Measurements from ENCODE around the gene TSPAN3. TPM values are rescaled to one million over a fixed set of nuclear protein-coding genes. Genes with fewer than 3 reads are reported as not detected.

The TSPAN3 gene
- total and polyA plus RNA-seq, 5 experiments from 2014 or later = 36.6 to 120 (median 87.9) TPM

DNA sequence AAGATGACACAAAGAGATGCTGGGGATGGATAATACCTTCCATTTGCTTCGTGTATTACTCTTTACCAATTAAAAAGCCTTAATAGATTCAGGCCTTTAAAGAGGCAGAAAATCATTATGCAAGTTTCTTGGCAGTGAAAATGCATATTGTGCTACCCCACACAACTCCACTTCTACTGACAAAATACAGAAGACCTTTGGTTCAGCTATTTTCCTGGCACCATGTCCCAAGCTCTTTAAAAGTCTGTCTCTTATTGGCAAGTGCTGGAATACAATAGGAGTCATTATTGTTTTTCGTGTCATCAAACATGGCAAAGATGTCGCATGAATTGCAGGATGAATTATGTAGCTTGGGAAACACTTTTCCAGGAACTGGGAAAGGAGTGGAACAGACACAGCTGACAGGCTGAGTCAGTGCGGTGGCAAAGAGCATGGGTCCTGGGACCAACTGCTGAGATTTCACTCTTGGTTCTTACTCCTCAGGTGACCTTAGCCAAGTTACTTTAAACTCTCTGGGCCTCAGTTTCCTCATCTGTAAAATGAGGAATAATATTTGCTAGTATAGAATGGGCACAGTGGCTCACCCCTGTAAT is 5.5 kb upstream of the TSPAN3 start:
- Mint-ChIP-seq H3K27me3 (peaks cover 0 to 2% (median 0%) of the 10 kb centered on the region in 5 donors), H3K4me1 (peaks cover 4 to 11% (median 9%) of the 10 kb centered on the region in 4 donors), H3K27ac (no peak overlapping the region), H3K36me3 (no peaks in the 10 kb centered on the region), H3K4me3 (no peak overlapping the region), H3K9me3 (no peaks in the 10 kb centered on the region)
- POLR2A ChIA-PET = no interaction called here
- ATAC-seq (no peak), DNase-seq (no peak)

GRCh38 chr15:77075528-77075927 is 4.6 kb upstream of the TSPAN3 start:
- Mint-ChIP-seq H3K4me3 (no peak overlapping the region), H3K36me3 (no peaks in the 10 kb centered on the region), H3K4me1 (peaks cover 5 to 13% (median 12%) of the 10 kb centered on the region in 4 donors), H3K9me3 (no peaks in the 10 kb centered on the region), H3K27me3 (peaks cover 0 to 2% (median 0%) of the 10 kb centered on the region in 5 donors), H3K27ac (no peak overlapping the region)
- POLR2A ChIA-PET = no interaction called here
- ATAC-seq = no peak
- no peak for DNase-seq

GRCh38 chr15:77074350-77074749 is 3.4 kb upstream of the TSPAN3 start:
- Mint-ChIP-seq H3K9me3 (no peaks in the 10 kb centered on the region), H3K36me3 (no peaks in the 10 kb centered on the region), H3K27ac (no peak overlapping the region), H3K4me1 (peaks cover 11 to 22% (median 21%) of the 10 kb centered on the region in 4 donors), H3K4me3 (no peak overlapping the region), H3K27me3 (peaks cover 0 to 2% (median 0%) of the 10 kb centered on the region in 5 donors)
- ATAC-seq (no peak), DNase-seq (no peak)
- POLR2A ChIA-PET = no interaction called here

GRCh38 chr15:77071305-77072223 is 655 bp upstream of the TSPAN3 start:
- POLR2A ChIA-PET = interaction anchor here (0.6 to 1.2 kb wide), 8 partner anchors 9 to 405 kb away, joined by 3 to 6 read pairs (median 4); partner anchors contain the start of gene HMG20A
- no peak for ATAC-seq
- H3K4me3 Mint-ChIP-seq = peak overlapping the region; percentile 70 to 92 (median 80)
- H3K27ac Mint-ChIP-seq = peak overlapping the region; percentile 68 to 94 (median 88)
- H3K4me1 Mint-ChIP-seq = peaks cover 21 to 47% (median 43%) of the 10 kb centered on the region in 4 donors
- no peaks in the 10 kb centered on the region for H3K36me3 Mint-ChIP-seq
- no peak for DNase-seq
- no peaks in the 10 kb centered on the region for H3K9me3 Mint-ChIP-seq
- no peaks in the 10 kb centered on the region for H3K27me3 Mint-ChIP-seq

GRCh38 chr15:77070180-77070494 is 772 bp downstream of the TSPAN3 start:
- Mint-ChIP-seq H3K27me3 (no peaks in the 10 kb centered on the region), H3K9me3 (no peaks in the 10 kb centered on the region), H3K36me3 (no peaks in the 10 kb centered on the region), H3K4me3 (peak overlapping the region; percentile 74 to 93 (median 81)), H3K4me1 (peaks cover 23 to 54% (median 47%) of the 10 kb centered on the region in 4 donors), H3K27ac (peak overlapping the region; percentile 37 to 91 (median 82))
- DNase-seq (peak in 1 of 10 donors; percentile 38), ATAC-seq (no peak)
- POLR2A ChIA-PET = no interaction called here

DNA sequence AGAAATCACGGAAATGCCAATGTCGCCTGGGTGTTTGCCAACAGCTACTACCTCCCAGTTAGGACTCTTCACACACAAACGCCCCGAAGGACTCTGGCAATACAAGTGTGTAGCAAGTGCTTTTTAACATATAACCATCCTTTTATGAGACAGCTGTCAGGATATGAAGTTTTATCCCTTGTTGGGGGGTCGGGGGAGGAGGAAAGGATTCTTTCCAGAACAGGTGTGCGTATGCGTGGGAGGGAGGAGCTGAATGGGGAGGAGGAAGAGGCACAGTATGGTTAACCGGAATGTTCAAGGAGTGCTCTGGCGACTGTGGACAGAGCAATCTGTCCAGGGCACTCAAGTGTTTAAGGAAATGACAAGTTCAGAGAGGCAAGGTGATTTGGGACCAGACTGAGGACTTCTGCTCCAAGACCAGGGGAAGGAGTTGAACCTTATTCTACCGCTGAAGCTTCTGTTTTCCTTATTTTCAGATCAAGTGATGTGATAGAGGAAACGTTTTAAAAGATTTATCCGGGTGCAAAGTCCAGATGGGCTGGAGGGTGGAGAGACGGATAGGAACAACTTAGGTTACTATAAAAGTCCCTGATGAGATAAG is 1.3 kb downstream of the TSPAN3 start:
- POLR2A ChIA-PET = interaction anchor here (0.6 kb wide), 1 partner anchor 74 kb away, joined by 3 read pairs; no protein-coding TSS in a partner anchor
- peaks cover 25 to 59% (median 51%) of the 10 kb centered on the region in 4 donors for H3K4me1 Mint-ChIP-seq
- no peak for DNase-seq
- H3K27me3 Mint-ChIP-seq = no peaks in the 10 kb centered on the region
- no peak for ATAC-seq
- no peaks in the 10 kb centered on the region for H3K36me3 Mint-ChIP-seq
- H3K27ac Mint-ChIP-seq = peak overlapping the region; percentile 37 to 91 (median 82)
- no peaks in the 10 kb centered on the region for H3K9me3 Mint-ChIP-seq
- peak overlapping the region; percentile 74 to 93 (median 81) for H3K4me3 Mint-ChIP-seq

DNA sequence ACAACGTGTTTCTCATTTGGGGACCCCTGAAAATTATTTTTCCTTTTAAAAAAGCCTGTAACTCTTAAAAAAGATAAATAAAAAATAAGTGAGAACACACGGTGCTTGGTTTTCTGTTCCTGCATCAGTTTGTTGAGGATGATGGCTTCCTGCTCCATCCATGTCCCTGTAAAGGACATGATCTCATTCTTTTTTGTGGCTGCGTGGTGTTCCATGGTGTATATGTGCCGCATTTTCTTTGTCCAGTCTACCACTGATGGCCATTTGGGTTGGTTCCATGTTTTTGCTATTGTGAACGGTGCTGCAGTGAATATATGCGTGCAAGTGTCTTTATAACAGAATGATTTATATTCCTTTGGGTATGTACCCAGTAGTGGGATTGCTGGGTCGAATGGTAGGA is 2.3 kb downstream of the TSPAN3 start:
- Mint-ChIP-seq H3K27ac (peak overlapping the region in 2 of 10 donors; percentile 6 to 68), H3K4me1 (peaks cover 25 to 69% (median 57%) of the 10 kb centered on the region in 4 donors)
- POLR2A ChIA-PET = interaction anchor here (0.6 kb wide), 1 partner anchor 164 kb away, joined by 3 read pairs; no protein-coding TSS in a partner anchor

DNA sequence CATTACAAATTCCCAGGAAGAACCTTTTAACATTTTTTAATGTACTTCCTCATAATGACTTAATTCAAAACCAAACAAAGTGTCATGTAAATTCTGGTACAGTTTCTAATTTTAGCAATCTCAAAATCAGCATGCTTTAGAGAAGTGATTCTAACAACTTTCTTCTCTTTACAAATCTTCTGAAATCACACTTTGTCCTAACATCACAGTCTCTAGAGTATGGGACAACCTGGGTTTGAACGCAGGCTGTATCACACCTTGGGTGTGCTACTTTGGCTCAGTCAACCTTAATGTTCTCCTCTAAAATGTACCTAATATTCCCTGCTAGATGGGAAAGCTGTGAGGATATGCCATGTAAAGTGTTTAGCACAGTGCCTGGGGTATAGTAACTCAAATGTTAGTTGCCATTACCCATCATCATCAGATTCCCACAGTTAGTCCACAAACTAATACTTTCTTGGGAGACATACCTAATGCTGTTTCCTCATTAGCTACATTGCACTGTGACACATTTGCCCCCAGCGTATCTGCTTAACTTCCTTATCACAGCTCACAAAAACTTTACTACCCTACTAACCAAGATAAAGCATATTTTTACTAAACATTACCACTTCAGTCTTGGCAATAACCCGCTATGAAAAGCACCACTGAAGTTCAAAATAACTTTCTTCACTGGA is 3.1 kb downstream of the TSPAN3 start:
- ATAC-seq (no peak), DNase-seq (no peak)
- H3K27me3 Mint-ChIP-seq = no peaks in the 10 kb centered on the region
- H3K9me3 Mint-ChIP-seq = no peaks in the 10 kb centered on the region
- no peaks in the 10 kb centered on the region for H3K36me3 Mint-ChIP-seq
- H3K4me3 Mint-ChIP-seq = peak overlapping the region in 3 of 10 donors; percentile 2 to 50 (median 6)
- peak overlapping the region in 3 of 10 donors; percentile 4 to 54 (median 12) for H3K27ac Mint-ChIP-seq
- H3K4me1 Mint-ChIP-seq = peaks cover 25 to 74% (median 57%) of the 10 kb centered on the region in 4 donors
- POLR2A ChIA-PET = interaction anchor here (1.3 kb wide), 1 partner anchor 10 kb away, joined by 3 read pairs; no protein-coding TSS in a partner anchor

More for the DNA sequence above, 2.3 kb downstream of the TSPAN3 start:
- no peak for DNase-seq
- Mint-ChIP-seq H3K4me3 (peak overlapping the region in 2 of 10 donors; percentile 11 to 40), H3K27me3 (no peaks in the 10 kb centered on the region), H3K9me3 (no peaks in the 10 kb centered on the region), H3K36me3 (no peaks in the 10 kb centered on the region)
- no peak for ATAC-seq

GRCh38 chr15:77066971-77067690 is 3.8 kb downstream of the TSPAN3 start:
- Mint-ChIP-seq H3K9me3 (no peaks in the 10 kb centered on the region), H3K36me3 (no peaks in the 10 kb centered on the region), H3K27me3 (no peaks in the 10 kb centered on the region), H3K27ac (peak overlapping the region in 2 of 10 donors; percentile 12 to 54), H3K4me1 (peaks cover 26 to 77% (median 59%) of the 10 kb centered on the region in 4 donors), H3K4me3 (peak overlapping the region in 2 of 10 donors; percentile 6 to 50)
- ATAC-seq = no peak
- POLR2A ChIA-PET = interaction anchor here (0.7 to 1.3 kb wide), 2 partner anchors 10 to 200 kb away, joined by 3 to 5 read pairs; no protein-coding TSS in a partner anchor
- no peak for DNase-seq

DNA sequence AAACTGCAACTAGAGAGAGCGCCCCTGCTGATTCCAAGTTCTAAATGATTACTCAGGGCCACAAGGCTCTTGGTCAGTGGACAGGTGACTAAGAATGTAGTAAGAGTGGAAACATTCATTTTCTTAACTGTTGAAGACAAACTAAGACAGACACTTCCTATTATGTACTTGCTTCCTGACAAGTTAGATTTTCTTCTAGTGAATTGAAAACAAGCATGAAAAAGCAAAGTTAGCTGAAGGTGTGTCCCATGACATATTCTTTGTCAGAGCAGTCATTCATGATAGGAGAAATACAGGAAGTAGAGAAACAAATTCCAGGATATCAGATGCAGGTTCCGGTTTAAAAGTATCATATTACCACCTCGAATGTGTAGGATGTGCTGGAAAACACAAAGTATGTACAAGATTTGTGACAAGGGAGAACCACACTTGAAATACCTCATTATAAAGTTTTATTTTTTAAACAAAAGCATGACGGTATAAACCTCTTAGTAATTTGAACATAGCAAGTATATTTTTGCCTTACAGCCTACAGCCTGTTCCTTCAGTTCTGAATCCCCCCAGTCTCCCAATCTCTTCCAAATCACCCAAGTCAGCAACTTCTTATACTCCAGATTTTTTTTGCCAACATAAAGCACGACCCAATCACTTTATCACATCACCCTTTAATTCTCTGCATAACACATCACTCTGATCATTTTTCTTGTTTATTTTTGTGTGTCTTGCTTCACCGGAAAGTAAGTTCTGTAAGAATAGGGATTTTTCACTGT is 6.2 kb downstream of the TSPAN3 start:
- POLR2A ChIA-PET = no interaction called here
- H3K4me3 Mint-ChIP-seq = peak overlapping the region in 1 of 10 donors; percentile 9
- no peaks in the 10 kb centered on the region for H3K9me3 Mint-ChIP-seq
- H3K27ac Mint-ChIP-seq = peak overlapping the region in 1 of 10 donors; percentile 8
- peaks cover 33 to 80% (median 61%) of the 10 kb centered on the region in 4 donors for H3K4me1 Mint-ChIP-seq
- no peaks in the 10 kb centered on the region for H3K27me3 Mint-ChIP-seq
- DNase-seq = no peak
- H3K36me3 Mint-ChIP-seq = no peaks in the 10 kb centered on the region
- ATAC-seq = no peak

GRCh38 chr15:77064063-77064462 is 6.8 kb downstream of the TSPAN3 start:
- Mint-ChIP-seq H3K4me3 (no peak overlapping the region), H3K27ac (peak overlapping the region in 1 of 10 donors; percentile 8), H3K36me3 (no peaks in the 10 kb centered on the region), H3K27me3 (no peaks in the 10 kb centered on the region), H3K4me1 (peaks cover 29 to 80% (median 59%) of the 10 kb centered on the region in 4 donors), H3K9me3 (no peaks in the 10 kb centered on the region)
- POLR2A ChIA-PET = no interaction called here
- ATAC-seq (no peak), DNase-seq (no peak)

Data from naive thymus-derived CD8-positive, alpha-beta T cell (primary cell).